ENCODE data around the gene BHLHE23. TPM values are rescaled to one million over a fixed set of nuclear protein-coding genes. Genes with fewer than 3 reads are reported as not detected.

Gene BHLHE23
- total RNA-seq, 5 donors from 2014 or later (not counting 1 experiment from before 2014, with no cell fraction given): not detected

Other genes starting within 250 kb of the BHLHE23 start
- gene MRGBP, start 210.5 kb downstream of the BHLHE23 start, total RNA-seq: 10 to 100 TPM in 3 of 5 donors, 1 to 10 TPM in 2; 8.6 to 13.9 (median 12.8) TPM
- 10 to 100 TPM; 46.5 to 91.1 (median 83.0) TPM for gene OGFR, start 202.1 kb downstream of the BHLHE23 start, total RNA-seq
- gene COL9A3, start 189.9 kb downstream of the BHLHE23 start, total RNA-seq: 1 to 10 TPM in 1 of 5 donors, under 1 TPM in 3, not detected in 1; 0.51 to 2.1 (median 0.75) TPM
- gene TCFL5, start 145.1 kb downstream of the BHLHE23 start, total RNA-seq: 10 to 100 TPM in 2 of 5 donors, 1 to 10 TPM in 3; 5.0 to 12.7 (median 8.5) TPM
- gene DIDO1, start 80.5 kb downstream of the BHLHE23 start, total RNA-seq: 100 to 1,000 TPM in 3 of 5 donors, 10 to 100 TPM in 2; 70.5 to 116 (median 113) TPM
- gene GID8, start 68.8 kb downstream of the BHLHE23 start, total RNA-seq: 10 to 100 TPM; 33.1 to 43.4 (median 41.2) TPM
- gene SLC17A9, start 54.3 kb downstream of the BHLHE23 start, total RNA-seq: 1 to 10 TPM; 5.3 to 8.8 (median 8.3) TPM
- gene YTHDF1, start 209.2 kb upstream of the BHLHE23 start, total RNA-seq: 10 to 100 TPM; 36.7 to 44.5 (median 42.2) TPM
- gene BIRC7, start 228.9 kb upstream of the BHLHE23 start, total RNA-seq: not detected
- not detected for gene NKAIN4, start 247.5 kb upstream of the BHLHE23 start, total RNA-seq